GM21576 (cell line): ENCODE data around the gene PSMB8.
"Not testable (repeated sequence)": the region's sequence is repeated elsewhere in the genome, so short reads cannot be mapped to it uniquely, and the experiment has no call there.

Experiments used
- ATAC-seq: cut with Tn5 transposase; IDR thresholded peaks from one replicate; pipeline ENCODE4 v1.9.1; 2021; ENCODE audit warnings: mild to moderate bottlenecking, moderate library complexity; ENCODE audit not compliant: unreplicated experiment

The PSMB8 gene

DNA sequence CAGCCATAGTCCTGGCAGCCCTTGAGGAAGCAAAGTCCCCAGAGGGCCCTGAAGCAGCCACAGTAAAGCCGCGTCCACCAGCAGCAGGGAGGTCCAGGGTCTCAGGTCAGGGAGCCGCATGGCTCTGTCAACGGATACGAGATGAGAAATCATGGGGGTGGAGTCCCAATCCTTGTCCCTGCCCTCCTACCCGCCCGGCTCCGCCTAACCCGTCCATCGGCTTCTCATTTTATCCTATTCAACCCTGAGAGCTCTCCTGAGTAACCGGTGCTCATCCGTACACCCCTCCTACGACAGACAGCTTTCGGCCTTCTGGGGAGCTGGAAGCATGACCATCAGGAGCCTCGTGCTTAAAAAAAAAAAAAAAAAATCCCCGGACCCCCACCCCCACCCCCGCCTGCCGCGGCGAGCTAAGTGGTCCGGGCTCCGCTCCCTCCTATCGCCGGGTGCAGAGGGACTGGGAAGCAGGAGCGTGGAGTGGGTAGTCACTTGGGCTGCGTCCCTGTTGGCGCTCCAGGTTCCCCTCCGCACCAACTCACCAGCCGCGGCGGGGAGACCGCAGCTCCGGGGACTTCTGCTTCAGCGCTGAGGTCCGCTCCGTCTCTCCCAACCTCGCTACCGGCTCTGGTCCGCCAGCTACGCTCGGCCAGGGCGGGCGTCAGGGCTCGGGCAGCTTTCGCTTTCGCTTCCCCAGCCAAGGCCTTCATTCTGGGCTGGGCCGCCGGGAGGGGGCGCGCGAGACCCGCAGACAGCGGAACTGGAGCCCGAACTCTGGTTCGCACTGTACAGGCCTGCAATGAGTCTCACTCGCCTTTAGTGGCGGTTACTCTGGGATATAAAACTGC is 5.5 kb downstream of the PSMB8 start, which contains the start of gene TAP2:
TAP2 (minus strand) TSS at position 626 of the 845 bp plus-strand sequence; CDS start at position 120, 506 bp downstream.
- ATAC-seq = peak; percentile 71

DNA sequence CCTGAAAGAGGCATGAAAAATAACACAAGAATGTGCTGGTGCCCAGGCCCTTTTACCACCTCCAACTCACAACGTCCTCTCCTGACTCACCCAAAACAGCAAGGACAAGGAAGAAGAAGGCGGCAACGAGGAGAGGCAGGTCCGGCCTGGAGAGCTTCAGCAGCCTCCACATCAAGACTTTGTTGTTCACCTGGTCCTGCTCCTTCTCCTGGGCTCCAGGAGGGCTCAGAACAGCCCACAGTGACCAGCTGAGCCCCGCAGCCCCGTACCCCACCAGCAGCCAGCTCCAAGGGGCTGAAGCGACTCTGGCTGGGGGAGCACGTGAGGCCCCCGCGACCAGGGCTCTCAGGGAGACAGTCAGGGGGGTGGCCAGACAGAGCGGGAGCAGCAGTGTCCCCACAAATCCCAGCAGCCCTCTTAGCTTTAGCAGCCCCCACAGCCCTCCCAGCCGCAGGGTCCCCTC is 6.2 kb downstream of the PSMB8 start:
- peak; percentile 2 for ATAC-seq

DNA sequence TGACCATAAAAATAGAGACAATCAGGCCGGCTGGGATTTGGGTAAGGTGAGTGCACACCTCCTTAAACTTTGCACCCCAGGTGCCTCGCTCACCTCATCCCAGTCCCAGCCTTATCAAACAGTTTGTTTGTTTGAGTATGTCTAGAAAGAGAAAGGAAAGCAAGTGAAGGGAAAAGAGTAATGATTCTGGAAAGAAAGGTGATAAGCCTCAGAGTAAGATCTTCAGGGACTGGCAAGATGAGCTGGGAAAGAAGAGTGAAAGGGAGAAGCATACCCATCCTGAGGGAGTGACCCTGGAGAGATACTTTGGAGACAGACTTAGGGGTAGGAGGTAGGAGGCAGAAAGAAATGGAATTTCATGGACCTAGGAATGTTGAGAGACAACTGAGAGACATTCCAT is 7.0 kb downstream of the PSMB8 start:
- ATAC-seq = no peak

DNA sequence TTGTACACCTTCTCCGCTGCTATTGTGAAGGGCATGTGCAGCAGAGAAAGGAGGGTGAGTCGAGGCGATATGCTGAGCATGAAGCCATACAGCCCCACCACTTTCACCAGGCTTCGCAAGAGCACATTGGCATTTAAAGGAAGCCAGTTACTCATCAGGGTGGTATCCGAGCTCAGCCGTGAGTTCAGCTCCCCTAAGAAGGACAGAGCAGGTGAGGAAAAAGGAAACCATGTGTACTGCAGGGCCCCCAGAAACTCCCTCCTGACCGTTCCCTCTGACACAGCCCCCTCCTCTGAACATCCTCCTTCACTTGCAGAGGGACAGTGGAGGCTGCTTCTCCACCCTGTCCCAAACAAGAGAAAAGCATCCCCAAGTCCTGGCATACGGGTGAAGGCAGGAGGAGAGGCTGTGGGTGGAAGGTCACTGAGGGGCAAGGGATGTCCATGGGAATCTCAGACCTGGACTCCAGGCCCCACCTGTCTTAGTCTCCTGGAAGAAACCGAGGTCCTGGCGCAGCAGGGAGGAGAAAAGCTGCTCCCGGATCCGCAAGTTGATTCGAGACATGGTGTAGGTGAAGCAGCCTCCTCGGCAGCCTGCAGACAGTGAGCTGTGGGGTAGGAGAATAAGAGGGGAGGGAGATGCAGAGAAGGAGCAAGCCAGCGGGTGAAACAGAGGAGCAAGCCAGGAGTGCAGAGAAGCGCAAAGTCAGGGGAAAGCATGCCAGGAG is 8.5 kb downstream of the PSMB8 start:
- no peak for ATAC-seq

DNA sequence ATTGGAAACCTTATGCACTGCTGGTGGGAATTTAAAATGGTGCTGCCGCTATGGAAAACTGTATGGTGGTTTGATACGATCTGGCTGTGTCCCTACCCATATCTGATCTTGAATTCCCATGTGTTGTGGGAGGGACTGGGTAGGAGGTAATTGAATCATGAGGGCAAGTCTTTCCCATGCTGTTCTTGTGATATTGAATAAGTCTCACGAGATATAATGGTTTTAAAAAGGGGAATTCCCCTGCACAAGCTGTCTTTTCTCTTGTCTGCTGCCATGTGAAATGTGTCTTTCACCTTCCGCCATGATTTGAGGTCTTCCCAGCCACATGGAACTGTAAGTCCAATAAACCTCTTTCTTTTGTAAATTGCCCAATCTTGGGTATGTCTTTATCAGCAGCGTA is 10.2 kb downstream of the PSMB8 start:
- no peak for ATAC-seq

DNA sequence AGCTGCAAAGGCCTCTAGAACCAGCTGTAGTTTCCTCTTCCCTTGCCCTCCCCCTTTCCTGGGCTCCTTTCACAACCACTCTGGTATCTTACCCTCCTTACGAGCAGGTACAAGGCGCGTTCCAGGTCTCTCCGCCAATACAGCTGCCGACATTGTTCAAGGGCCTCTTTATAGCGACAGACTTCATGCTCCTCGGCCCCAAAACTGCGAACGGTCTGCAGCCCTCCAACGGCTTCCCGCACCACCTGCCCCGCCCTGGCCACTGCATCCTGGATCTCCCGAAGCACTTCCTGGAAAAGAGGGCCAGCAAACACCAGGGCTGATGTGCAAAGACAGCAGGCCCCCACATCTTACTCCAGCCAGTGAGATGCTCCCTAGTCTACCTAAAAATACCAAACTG is 11.3 kb downstream of the PSMB8 start:
- no peak for ATAC-seq

DNA sequence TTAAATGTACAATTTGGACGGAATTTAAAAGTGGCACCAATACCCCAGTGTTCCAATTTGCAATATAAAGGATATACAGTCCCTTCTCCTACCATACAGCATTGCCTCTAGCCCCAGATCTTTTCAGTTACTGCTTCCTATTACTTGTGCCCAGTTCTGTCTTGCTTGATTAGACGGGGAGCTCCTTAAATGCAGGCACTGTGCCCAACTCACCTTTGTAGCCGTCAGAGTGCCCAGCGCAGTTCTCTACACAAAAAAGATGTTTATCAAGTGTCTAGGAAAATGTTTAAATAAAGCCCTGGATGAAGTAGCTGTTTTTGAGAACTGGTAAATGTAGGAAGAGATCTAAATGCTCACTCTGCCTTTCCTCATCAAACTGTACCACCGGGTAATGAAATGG is 12.9 kb downstream of the PSMB8 start:
- no peak for ATAC-seq

DNA sequence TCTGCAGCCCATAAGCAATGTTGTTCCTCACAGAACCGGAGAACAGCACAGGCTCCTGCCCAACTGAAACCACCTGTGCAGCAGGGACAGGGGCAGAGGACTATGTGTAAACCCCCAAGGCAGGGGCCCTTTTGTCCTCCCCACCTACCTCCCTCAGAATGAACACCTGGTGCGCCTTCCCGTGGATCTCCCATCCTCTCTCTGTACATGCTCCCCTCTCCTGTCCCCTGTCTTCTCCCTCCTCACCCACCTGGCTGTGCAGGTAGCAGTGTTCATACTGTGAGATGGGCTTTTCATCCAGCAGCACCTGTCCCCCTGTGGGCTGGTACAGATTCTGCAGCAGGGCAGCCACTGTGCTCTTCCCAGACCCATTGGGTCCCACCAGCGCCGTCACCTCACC is 13.8 kb downstream of the PSMB8 start:
- ATAC-seq = no peak

DNA sequence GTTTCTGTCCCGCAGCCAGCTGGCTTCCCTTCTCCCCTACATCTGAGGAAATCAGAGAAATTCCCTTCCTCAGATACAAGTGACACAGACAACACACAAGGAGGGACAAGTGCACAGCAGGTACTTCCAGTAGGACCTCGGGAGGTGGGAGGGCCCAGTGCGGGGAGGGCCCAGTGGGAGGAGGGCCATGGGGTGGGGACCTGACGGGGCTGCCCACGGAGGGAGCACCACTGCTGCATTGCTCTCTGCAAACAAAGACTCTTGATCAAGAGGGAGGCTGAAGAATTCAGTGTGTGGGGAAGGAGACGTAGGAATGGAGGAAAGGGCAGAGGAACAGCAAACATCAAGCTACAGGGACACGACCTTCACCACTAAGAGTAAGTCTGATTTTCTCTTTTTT is 14.4 kb downstream of the PSMB8 start:
- no peak for ATAC-seq

DNA sequence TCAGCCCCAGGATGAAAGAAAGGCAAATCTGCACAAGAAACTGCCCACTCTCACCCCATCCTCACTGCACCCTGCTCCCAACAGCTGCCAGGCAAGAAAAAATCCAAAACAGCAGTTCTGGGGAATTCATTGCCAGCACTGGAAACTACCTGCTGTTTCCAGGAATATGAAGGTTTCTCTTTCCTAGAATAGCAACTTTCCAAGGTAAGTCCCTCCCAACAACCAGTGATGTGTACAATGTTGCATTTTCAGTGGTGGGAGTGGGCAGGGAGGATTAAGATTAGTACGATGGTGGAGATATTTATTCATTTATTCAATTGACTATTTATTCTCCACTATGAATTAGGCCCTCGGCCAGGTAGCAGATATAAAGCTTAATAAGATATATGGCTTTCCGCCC is 16.8 kb downstream of the PSMB8 start:
- ATAC-seq = no peak

DNA sequence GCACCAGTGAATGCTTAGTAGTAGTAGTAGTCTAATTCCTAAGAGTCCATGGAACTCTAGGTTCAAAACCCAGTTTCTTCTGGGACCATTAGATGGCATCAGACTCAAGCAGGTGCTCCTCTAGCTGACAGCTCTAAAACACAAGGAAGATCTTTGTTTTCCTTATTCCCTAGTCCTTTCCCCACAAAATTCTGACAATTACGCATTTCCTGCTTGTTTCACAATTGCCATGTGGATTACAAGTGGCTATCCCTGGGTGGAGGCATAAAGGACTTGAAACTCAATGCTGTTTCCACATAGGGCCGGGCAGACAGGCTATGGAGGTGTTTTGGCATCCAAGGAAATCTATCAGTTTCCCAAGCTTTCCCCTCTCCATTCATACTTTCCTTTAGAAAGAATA is 17.9 kb downstream of the PSMB8 start:
- ATAC-seq = no peak

DNA sequence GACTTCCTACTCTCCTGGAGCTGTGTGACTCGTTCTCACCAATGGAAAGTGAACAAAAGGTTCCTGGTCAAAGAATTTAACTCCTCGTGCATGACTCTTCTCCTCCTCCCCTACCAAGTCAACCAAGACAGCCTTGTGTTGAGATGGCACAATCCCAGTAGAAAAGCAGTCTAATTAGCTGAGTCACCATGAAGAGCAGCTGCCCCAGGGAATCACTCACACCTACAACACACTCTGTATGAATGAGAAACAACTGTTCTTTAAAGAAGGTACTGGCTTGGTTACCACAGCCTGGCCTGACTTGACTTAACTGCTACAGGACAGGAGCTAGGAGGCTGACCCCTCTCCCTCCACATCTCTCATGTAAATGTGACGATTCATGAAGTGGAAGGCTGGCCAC is 24.1 kb downstream of the PSMB8 start:
- no peak for ATAC-seq

DNA sequence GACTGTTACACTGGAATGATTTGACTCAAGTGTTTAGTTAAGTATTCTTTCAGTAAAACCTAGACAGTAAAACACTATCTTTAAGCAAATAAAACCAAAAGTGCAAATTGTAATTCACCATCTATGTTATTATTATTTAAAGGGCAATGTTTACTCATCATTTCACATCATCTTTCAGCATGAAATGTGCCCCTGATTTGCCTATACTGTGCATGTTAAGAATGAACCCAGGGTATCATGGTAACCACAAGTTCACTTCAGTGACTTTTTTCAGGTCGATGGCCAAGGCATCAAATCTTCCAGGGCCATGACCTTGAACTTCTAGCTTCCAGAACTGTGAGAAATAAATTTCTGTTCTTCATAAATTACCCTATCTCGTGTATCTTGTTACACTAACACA is 25.0 kb downstream of the PSMB8 start:
- no peak for ATAC-seq

DNA sequence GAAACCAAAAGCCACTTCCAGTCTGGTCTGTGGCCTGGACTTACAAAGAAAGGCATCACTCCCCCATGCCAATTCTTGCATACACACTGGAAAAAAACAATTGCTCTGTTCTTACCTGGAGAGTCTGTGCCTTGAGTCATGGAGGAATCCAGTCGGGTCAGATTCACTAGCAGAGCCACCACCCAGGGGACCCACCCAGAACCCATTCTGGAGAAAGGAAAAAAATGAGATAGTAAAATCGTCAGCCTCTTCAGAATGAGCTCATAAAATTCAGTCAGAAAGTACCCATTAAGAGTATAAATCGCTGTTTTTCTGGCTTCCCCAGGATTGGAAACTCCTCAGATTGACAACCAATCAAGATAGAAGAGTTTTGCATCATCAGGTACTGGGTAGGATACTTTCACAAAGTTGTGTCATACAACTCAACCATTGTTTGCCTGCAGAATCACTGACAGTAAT is 27.1 kb downstream of the PSMB8 start, which contains the start of gene HLA-DOB:
HLA-DOB (minus strand) TSS at position 257 of the 459 bp plus-strand sequence; CDS start at position 206, 51 bp downstream.
- no peak for ATAC-seq

DNA sequence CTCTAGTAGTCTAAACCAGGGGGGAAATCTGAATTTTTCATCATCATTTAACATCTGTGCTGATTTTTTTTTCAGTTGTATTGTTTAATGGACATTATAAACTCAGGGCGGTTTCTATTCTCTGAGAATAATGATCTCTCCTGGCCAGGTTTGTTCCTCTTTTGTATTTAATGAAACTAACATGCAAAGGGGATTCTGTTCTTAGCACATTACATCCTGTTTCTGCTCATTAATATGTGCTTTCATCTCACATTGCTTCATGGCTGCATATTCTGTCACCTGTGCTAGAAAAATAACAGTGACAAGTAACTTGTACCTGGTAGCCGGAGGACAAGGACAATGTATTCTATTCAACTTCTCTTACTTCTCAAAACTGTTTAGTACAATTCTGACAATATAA is 27.9 kb downstream of the PSMB8 start:
- no peak for ATAC-seq

DNA sequence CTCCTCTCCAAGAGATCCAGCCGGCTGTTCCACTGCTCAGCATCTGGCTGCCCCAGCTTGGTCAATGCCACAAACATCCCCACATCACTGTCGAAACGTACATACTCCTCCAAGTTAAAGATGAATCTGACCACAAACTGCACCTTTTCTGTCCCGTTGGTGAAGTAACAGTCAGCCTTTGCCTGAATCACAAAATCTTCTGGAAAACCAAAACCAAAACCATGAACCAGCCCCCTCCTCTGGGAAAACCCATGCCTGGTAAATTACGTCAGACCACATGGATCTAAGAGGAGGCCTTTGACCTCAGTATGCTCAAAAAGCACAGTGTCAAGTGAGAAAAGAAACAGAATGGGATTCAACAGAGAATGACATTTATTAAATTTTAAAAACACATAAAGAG is 28.7 kb downstream of the PSMB8 start:
- ATAC-seq = no peak

DNA sequence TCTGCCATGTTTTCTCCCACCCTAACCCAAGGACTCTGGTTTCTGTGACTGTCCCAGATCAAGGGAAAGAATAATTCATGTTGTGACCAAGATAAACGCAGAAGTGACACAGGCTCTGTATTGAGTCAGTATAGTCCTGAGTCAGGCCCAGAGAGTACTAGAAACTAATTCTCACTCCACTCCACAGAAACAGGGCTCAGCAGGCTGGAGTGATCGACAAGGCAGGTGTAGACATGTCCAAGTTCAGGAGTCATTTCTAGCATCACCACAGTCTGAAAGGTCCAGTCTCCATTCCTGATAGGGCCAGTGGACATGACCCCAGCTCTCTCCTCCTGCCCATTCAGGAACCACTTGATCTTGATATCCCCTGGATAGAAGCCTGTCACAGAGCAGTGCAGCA is 29.7 kb downstream of the PSMB8 start:
- ATAC-seq = no peak

DNA sequence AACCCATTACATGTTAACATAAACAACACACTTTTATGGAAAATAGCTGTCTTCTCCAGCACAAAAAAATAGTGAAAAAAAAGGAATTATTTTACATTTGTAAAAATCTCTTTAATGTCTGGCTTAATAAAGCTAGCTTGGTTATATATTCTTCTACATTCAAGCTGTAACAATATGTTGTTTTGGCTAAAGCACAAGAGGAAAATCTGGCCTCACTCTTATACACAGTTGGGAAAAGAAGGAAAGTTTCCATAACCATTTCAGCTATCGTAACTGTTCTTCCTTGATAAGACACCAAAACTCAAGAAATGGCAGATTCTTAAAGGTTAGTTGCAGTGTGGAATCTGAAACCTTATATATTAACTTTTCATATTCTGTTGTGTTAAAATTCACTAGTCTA is 34.7 kb downstream of the PSMB8 start:
- no peak for ATAC-seq

DNA sequence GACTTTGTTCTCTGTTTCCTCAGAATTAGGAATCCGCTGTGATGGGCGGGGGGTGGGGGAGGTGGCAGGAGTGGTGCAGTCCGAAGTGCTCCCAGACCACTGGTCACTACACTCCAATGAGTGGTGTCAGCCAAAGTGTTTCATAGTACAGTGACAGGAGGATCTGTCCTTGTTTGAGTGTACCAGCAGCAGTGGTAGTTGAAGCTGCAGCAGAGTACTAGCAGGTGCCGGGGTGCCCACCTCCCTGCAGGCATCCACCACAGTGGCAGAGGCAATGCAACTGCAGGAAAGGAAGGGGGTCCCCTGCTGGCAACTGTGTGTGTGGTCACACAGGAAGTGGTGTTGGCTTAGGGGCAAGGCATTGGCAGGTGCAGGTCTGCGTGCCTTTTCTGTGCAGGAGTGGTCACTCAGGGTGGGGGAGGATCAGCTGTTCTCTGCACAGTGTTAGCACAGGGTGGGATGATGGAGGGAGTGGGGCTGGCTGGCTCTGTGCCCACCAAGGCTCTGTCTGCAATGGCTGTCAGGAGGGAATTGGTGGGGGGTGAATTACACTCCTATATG is 36.7 kb downstream of the PSMB8 start:
- ATAC-seq = no peak

DNA sequence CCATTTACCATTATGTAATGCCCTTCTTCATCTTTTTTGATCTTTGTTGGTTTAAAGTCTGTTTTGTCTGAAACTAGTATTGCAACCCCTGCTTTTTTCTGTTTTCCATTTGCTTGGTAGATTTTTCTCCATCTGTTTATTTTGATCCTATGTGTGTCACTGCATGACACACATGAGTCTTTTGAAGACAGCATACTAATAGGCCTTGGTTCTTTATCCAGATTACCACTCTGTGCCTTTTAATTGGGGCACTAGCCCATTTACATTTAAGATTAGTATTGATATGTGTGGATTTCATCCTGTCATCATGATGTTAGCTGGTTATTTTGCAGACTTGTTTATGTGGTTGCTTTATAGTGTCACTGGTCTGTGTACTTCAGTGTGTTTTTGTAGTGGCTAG is 38.4 kb downstream of the PSMB8 start:
- not testable (repeated sequence) for ATAC-seq

DNA sequence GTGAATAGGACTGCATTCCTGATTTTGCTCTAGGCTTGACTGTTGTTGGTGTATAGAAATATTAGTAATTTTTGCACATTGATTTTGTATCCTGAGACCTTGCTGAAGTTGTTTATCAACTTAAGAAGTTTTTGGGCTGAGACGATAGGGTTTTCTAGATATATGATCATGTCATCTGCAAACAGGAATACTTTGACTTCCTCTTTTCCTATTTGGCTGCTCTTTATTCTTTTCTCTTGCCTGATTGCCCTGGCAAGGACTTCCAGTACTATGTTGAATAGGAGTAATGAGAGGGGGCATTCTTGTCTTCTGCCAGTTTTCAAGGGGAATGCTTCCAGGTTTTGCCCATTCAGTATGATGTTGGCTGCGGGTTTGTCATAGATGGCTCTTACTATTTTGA is 40.4 kb downstream of the PSMB8 start:
- ATAC-seq = no peak

DNA sequence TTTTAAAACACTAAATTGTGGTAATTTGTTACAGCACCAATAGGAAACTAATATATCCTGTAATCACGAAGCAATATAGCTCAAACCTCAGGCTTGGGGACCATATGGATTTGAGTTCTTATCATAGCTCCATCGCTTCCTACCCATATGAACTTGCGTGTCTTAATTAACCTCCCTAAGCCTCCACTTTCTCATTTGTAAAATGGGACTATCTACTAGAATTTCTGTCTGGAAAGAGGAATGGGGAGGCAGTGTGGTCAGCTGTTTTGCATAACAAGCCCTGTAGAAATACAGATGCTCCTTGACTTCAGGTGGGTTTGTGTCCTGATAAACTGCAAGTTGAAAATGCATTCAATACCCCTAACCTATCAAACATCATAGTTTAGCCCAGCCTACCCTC is 44.1 kb downstream of the PSMB8 start:
- no peak for ATAC-seq
